Measurements from ENCODE around the gene SEPTIN8.

The SEPTIN8 gene

DNA sequence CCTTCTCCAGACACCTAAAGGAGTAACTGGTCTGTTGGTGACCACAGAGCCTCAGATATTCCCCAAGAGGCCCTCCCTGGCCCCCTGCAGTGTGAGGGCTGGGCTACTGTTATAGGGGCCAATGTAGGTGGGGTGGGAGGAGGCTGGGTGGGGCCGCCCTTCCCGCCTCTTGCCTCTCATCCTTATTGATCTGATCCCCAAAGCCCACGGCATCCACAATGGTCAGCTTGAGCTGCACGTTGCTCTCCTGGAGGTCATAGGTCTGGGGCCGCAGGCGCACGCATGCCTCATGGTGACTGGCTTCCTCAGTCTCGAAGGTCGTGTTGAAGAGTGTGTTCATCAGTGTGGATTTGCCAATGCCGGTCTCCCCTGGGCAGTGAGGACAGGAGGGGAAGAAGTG is 13.0 kb downstream of the SEPTIN8 start:
- no peak for DNase-seq

DNA sequence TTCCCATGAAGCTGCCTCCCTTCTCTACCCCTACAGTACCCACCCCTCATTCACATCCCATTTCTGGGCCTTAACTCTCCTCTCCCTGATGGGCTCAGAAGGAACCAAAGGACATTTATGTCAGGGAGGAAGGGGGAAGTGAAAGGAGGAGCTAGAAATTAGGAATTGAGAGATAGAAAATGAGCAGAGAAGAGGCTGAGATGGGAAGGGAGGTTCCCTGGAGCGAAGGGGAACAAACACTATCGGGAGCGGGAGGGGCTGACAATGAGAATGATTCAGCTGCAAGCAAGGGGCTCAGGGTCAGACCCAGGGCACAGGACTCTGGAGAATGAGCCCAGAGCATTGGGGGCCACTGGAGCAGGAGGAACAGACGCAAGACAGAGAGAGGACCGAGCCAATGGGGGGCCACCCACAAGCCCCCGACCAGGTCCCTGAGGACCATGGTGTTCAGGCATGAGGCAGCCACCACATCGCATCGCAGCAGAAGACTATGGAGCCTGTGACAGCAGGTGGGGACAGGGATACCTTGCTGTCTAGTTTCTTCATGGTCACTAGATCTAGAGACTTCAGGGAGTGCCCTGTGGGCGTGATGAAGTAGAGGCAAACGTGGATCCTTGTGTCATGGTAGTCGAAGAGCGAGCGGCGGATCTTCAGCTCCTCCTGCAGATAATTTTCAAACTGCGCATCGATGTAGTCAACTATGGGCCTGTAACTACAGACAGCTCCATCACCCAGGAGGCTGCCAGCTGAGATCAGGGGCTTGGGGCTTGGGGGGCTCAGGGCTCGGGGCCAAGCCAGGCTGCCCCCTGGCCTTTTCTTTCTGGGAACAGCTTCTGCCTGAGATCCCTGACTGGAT is 13.6 kb downstream of the SEPTIN8 start:
- no peak for DNase-seq

DNA sequence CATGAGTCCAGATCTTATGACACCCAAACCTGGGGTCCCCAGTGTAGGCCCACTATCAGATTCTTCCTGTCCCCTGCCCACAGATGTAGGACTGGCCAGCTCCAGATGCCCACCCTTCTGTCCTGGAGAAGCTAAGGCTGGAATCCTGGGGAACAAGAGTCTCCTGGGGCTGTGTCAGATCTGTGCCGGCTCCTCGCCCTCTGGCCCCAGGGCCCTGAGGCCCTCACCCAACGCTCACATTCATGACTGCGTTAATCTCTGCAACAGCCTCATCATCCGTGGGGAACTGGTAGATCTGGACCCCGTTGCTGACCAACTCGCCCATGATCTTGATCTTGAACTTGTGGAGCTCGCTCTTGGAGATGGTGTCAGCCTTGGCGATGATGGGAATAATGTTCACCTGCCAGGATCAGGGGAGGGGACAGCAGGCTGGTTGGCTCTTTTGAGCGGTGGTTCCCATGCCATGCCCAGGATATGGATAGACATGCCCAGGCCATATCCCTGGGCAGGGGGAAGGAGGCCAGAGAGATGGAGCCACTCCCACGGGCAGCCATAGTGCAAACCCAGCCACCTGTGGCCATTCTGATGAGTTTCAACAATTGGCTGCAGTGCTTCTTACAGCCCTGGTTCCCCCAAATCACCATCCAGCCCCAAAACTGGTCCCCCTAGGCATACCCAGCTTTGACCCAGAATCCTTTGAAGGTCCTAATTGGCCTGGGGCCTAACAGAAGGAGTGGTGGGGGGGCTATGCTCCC is 14.6 kb downstream of the SEPTIN8 start:
- DNase-seq, result no peak

DNA sequence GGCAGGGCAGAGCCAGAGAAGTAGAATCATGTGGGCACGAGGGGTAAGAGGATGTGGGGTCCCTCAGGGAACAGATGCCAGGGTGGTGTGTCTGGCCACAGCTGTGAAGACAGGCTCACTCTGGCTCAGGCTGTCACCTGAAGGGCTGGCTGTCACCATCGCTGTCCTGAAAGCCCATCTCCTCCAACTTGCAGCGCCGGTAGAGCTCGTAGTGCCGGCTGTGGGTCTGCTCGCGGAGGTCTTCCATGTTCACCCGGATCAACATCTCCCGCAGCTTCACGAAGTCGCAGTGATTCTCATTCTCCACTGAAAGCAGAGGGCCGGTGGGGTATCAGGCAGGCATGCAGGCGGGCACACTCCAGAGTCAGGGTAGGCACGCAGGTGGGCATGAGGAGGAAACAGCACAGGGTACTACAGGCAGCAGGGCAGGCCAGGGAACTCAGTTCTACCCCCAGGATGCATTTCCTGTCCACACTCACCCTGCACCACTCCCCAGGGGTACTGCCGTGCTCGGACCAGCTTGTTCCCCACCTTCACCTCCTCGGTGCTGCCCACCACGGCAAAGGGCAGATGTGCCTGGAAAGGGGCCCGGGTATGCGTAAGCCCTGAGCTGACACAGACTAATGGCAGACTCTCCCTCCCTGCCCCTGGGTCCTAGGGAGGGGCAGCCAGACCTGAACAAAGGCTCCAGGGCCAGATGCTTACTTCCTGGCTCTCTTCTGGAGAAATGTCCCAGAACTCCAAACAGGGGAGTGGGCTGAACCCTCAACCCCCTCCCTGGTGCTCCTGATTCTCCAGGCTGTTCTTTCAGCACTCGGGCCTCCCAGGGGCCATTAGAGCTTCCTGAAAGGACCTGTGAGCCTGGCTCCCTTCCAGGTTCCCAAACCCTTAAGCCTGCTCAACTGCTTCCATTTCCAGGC is 15.5 kb downstream of the SEPTIN8 start:
- no peak for DNase-seq

DNA sequence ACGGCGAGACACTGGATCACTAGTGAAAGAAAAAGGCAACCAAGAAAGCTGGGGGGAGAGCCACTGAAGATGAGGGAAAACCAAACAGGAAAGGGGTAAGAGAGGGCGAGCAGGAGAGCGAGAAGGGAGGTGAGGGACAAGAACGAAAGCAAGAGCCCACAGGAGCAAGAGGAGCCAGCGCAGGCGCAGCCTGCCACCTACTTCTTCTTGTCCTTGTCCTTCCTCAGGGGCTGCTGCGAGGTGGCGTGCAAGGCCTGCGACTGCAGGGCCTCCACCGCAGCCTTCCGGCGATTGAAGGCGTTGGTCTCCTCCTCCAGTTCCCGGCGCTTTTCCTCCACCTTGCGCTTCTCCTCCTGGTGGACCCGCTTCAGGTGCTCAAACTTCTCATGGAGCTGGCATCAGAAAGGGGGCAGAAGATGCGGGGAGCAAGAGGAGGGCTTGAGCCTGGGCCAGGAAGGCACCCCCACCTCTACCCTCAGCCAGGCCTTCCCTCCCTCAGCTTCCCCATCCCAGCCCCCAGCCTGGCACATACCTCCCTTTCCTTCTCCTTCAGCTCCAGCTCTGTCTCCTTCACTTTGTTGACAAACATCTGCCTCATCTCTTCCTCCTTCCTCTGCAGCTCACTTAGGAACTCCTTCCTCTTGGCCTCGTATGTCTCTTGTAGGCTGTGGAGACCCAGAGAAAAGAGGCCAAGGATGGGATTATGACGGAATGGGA is 16.3 kb downstream of the SEPTIN8 start:
- no peak for DNase-seq

DNA sequence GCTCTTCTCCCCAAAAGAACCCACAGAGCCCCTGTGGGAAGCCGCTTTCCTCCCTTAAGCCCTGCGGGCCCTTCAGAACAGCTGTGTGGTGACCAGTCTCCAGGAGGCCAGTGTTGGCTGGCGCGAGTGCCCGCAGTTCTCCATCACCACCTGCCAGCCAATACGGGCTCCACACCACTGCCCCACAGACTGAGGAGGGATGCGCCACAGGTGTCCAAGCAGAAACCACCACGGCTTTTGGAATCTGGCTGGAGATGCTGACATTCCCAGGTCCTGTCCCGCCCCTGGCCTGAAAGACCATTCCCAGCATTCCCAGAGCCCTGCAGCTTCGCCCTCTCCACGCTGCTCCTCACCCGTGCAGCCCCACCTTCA is 17.0 kb downstream of the SEPTIN8 start:
- DNase-seq, result no peak

GRCh38 chr5:132759114-132760048 is 17.7 kb downstream of the SEPTIN8 start:
- DNase-seq, result no peak

DNA sequence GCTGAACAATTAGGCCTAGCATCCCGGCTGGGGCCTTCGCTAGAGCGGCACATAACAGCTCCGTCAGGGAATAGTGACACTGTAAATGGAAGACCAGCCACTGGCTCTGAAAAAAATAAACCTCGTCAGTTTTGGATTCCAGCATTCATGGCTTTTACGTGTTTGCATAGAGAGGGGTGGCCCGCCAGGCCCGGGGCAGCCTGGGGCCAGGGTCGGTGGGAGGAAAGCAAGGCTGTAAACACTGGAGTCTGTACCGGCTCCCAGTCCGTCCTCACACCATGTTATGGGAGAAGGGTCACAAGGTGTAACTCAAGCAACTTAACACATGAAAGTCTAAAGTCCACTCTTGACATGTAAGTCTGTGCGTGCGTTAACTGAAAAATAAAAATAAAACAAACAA is 18.6 kb downstream of the SEPTIN8 start:
- no peak for DNase-seq

- no peak for DNase-seq
Measured at GRCh38 chr5:132756542-132756941, 20.5 kb downstream of the SEPTIN8 start.

GRCh38 chr5:132754947-132755346 is 22.1 kb downstream of the SEPTIN8 start:
- no peak for DNase-seq

DNA sequence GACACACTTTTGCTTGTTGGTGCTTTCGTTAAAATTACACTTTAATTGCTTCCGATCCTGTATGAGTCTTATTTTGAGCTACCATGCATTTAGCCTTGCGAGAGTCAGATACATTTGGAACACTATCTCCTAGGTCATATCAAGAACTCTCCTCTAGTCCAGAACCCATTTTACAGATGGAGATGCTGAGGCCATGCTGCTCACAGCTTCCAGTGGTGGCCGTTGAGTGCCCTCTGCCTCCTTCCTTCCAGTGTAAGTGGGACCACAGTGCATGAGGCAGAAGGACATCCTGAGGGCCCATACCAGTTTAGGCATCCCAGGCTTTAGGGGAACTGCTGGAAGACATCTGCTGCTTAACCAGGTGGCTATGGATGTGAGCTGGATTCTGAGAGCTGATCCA is 22.9 kb downstream of the SEPTIN8 start:
- no peak for DNase-seq

- DNase-seq, result no peak
Measured at GRCh38 chr5:132753135-132753987, 23.7 kb downstream of the SEPTIN8 start.

DNA sequence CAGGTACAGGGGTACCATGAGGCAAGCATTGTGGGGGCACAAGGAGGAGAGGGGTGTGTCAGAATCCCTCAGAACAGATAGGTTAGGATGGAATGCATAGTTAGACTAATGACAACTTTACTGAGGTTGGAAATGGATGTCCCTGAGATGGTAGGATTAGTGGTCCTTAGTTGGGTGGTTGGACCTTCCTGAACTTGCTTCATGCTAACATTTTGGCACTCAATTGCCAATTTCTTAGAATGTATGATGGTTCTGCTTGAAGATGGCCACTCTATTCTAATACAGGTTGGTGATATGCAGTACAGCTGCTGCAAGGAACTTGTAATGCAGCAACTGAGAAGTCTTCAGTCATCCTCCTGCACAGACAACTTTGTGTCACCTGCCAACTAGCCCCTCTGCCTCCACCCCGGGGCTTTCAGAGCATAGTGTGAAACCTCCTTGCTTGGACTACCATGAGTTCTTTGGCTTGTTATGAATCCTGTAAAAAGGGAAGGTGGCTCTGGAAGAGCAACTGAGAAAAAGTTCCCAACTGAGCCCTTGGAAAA is 24.4 kb downstream of the SEPTIN8 start:
- no peak for DNase-seq

- no peak for DNase-seq
Measured at GRCh38 chr5:132751971-132752580, 25.0 kb downstream of the SEPTIN8 start.

DNA sequence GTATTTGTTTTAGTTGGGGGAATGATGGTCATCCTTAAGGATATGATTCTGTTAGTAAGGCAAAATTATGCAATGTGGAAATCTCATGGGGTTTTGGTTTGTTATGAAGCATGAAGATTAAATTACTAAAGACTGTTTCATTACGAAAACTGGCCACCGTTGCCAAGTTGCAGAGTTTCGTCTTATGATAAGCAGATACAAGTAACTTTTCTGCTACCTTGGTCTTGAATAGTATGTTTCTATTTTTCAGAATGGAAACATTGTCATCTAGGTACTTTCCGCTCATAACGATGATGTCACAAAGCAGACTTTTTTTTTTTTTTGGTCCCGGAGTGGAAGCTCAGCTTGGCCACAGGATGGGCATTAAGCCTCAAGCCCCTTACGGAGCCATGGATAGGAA is 25.6 kb downstream of the SEPTIN8 start:
- DNase-seq, result no peak

DNA sequence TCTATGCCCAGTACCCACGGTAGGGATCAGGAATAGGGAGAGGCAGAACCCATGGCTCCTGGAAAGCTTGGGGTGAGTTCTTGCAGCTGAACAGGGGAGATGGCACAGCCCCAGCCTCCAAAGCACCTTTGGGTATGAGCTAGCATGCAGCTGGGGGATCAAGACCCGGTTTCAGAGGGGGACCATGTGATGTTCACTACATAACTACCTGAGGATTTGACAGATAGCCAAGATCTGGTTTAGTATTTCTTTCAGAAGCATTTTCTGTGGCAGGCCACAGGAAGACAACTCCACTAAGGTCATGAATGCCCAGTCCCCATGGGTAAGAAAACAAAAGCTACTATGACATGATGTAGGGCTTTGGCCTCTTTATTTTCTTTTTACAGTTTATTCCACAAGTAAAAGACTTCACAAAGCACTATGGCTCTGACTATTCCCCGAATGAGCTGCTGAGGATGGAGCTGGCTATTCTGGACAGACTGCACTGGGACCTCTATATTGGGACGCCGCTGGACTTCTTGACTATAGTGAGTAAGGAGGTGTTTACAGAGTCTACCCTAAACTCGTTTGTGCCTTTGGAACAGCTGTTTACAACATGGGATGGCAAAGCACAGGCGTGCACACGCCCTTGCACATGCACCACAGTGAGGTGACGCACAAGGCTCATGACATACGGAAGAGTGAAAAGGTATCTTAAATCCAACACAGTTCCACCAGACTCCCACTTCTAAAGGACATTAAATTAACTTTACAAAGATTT is 26.4 kb downstream of the SEPTIN8 start:
- DNase-seq, result no peak

DNA sequence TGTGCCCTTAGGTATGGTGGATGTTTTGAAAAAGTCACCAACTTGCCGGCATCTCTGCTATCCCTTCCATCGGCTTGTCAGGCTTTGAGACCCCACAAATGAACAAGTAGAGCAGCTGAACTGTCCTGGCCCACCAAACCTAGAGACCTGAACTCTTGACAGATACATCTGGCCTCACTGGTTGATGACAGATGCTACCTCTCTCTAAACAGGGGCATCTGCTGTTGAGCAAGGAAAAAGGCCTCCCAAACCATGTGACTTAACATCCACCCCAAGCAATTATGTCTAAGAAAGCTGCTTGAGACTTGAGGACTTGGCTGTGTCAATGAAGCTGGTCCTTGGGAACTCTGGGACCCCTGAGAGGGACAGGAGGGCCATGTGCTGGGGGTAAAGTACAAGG is 27.5 kb downstream of the SEPTIN8 start:
- no peak for DNase-seq

- no peak for DNase-seq
Measured at GRCh38 chr5:132748522-132749000, 28.5 kb downstream of the SEPTIN8 start.
